HPDE6-E6E7 (cell line): Measurements from ENCODE around the gene PROK2.

Source experiments
- DNase-seq: peaks from one replicate; pipeline ENCODE4 v3.0.0; 2011; ENCODE audit warnings: missing footprints; ENCODE audit errors: extremely low spot score

The PROK2 gene

DNA sequence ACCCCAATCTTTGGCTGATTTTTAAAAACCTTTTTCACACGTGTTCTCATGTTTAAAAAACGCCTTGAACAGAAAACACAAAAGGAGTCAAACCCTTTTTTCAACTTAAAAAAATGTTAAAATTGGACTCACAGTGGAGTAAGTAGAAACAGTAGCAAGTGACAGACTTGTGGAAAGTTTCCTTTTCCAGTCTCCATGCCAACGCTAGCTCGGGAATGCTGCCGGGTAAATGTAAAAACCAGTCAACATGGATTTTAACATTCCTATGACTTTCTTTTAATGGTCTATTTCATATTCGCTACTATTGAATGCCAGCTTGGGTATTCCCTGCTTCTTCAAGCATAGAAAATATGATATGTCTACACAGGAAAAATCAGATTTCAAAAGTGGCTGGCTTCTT is 1.6 kb upstream of the PROK2 start:
- no peak for DNase-seq

- DNase-seq, result no peak
Observed at GRCh38 chr3:71786217-71786549, 1.2 kb upstream of the PROK2 start.

DNA sequence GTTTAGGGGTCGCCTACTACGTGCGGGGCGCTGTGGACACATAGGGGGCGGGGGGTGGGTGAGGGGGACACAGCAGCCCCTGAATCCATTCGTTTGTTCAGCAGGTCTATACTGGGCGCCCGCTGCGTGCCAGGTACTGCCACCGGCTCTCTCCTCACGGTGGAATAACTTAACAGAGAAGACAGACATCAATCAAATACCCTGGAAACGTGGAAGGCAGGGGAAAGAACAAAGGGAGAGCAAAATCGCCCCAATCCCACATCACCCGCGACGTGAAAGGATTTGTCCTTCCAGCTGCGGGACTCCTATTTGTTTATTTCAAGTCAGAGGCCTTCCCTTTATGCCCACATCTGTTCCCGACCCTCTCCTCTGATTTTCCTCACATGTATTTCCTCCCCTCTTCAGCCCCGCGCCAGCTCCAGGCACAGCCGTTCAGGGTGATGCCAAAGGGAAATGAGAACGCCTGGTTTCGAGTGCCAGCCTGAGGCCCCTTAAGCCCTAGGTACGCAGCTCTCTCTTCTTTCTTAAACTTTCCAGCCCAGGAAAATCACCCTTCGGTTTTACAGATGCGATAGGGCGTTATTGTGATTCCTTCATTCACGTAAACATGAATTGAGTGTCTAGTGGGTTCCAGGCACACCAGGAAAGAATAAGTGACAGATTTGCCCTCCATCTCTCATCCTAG is 726 bp upstream of the PROK2 start:
- no peak for DNase-seq

- no peak for DNase-seq
Observed at GRCh38 chr3:71784201-71784913, 591 bp downstream of the PROK2 start.

GRCh38 chr3:71783152-71783551 is 1.8 kb downstream of the PROK2 start:
- no peak for DNase-seq

GRCh38 chr3:71780430-71780829 is 4.5 kb downstream of the PROK2 start:
- no peak for DNase-seq

DNA sequence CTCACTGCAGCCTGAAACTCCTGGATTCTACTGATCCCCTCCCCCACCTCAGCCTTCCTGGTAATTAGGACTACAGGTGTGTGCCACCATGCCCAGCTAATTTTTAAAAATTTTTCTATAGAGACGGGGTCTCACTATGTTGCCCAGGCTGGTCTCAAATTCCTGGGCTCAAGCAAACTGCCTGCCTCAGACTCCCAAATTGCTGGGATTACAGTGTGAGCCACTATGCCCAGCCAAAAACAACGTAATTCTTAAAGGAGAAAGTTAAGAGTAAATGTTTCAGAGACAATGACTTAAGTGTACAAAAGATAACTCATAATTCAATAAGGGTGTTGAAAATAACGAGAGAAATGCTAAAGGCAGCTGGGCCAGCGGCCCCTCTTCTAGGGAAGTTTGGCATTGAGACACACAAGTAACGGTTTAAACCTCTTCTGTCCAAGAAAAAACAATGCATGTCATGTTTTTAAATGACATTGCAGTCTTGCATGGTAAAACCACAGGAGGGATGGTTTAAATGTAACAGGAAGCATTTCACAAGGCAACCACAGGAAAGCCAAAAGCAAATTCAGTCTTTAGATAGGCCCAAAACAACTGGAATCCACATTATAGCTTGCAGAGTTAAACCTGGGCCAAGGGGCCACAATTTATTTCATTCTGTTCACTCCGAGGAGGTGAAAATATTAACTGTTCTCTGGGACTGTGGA is 5.1 kb downstream of the PROK2 start:
- DNase-seq, result no peak

- DNase-seq, result no peak
Observed at GRCh38 chr3:71778353-71778752, 6.6 kb downstream of the PROK2 start.

DNA sequence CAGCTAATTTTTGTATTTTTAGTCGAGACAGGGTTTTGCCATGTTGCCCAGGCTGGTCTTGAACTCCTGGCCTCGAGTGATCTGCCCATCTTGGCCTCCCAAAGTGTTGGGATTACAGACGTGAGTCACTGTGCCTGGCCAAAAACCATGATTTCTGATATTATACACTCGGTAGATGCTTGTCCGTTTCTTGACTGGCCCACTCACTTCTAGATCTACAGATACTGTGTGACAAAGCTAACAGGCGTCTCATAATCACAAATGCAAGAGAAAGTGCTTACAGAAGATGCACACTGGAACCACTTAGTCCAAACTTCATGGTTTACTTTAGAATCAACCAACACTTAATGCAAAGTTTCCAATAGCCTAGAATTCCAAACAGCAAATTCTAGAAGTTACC is 8.4 kb downstream of the PROK2 start:
- no peak for DNase-seq

DNA sequence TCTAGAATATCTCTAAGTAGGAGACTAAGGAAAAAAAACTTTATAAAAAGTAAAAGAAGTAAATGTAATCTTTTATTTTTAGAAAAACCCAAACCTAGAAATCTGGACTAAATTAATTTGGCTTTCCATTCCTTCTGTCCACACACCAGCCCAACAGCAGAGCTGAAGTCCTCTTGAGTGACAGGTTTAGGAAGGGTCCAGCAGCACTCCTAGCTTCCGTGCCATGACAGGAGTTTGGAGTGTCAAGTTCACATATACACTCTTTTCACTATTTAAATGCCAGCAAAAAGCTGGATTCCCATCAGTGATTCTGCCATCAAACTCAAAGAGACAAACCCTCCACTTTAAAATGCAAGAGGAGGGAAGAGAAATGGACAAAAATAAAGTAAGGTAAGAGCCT is 13.1 kb downstream of the PROK2 start:
- DNase-seq, result no peak

GRCh38 chr3:71771126-71771525 is 13.8 kb downstream of the PROK2 start:
- DNase-seq, result no peak

- DNase-seq, result no peak
Observed at GRCh38 chr3:71763426-71763825, 21.5 kb downstream of the PROK2 start.

- no peak for DNase-seq
Observed at GRCh38 chr3:71760140-71760539, 24.8 kb downstream of the PROK2 start.

DNA sequence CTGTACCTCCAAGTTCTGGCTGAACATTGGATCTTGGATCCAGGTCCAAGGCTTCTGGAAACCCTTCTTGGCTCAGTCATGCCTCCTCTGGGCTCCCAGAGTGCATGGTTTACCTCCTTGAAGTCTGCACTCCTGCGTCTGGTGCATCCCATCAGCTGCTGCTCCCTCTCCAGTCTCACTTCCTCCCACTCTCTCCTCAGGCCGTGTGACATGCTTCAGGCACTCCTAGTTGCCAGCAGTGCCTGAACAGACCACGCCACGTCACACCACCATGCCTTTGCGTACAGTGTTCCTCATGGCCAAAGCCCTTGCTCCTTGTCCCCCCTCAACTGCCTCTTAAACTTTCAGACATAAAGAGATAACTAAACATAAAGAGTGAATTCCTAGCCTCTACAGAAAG is 25.5 kb downstream of the PROK2 start:
- no peak for DNase-seq

GRCh38 chr3:71758091-71758490 is 26.9 kb downstream of the PROK2 start:
- DNase-seq, result no peak

DNA sequence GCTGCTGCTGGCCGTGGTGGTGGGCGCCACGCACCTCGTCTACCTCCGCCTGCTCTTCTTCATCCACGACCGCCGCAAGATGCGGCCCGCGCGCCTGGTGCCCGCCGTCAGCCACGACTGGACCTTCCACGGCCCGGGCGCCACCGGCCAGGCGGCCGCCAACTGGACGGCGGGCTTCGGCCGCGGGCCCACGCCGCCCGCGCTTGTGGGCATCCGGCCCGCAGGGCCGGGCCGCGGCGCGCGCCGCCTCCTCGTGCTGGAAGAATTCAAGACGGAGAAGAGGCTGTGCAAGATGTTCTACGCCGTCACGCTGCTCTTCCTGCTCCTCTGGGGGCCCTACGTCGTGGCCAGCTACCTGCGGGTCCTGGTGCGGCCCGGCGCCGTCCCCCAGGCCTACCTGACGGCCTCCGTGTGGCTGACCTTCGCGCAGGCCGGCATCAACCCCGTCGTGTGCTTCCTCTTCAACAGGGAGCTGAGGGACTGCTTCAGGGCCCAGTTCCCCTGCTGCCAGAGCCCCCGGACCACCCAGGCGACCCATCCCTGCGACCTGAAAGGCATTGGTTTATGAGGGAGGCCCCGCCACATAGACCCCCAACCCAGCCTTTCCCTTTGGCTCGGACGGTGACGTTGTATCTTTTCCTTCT is 30.2 kb downstream of the PROK2 start:
- no peak for DNase-seq

DNA sequence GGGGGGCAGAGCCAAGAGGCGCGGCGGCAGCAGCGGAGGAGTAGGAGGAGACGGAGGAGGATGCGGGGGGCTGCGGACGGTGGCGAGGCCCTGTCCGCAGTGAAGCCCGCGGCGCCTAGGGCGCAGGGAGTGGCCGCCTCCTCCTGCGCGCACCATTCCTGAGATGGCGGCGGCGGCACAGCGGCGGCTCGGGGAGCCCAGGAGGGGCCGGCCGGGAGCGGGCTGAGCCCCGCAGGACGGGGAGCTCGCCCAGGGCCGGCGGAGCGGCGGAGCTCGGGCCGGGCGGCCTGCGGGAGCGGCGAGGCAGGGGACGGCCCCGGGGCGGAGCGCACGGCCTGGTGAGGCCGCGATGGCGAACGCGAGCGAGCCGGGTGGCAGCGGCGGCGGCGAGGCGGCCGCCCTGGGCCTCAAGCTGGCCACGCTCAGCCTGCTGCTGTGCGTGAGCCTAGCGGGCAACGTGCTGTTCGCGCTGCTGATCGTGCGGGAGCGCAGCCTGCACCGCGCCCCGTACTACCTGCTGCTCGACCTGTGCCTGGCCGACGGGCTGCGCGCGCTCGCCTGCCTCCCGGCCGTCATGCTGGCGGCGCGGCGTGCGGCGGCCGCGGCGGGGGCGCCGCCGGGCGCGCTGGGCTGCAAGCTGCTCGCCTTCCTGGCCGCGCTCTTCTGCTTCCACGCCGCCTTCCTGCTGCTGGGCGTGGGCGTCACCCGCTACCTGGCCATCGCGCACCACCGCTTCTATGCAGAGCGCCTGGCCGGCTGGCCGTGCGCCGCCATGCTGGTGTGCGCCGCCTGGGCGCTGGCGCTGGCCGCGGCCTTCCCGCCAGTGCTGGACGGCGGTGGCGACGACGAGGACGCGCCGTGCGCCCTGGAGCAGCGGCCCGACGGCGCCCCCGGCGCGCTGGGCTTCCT is 31.0 kb downstream of the PROK2 start, which contains the start of gene GPR27:
TSS of gene GPR27 (plus strand) at position 155 of the 909 bp plus-strand sequence. CDS start at position 350, 195 bp downstream.
- no peak for DNase-seq

DNA sequence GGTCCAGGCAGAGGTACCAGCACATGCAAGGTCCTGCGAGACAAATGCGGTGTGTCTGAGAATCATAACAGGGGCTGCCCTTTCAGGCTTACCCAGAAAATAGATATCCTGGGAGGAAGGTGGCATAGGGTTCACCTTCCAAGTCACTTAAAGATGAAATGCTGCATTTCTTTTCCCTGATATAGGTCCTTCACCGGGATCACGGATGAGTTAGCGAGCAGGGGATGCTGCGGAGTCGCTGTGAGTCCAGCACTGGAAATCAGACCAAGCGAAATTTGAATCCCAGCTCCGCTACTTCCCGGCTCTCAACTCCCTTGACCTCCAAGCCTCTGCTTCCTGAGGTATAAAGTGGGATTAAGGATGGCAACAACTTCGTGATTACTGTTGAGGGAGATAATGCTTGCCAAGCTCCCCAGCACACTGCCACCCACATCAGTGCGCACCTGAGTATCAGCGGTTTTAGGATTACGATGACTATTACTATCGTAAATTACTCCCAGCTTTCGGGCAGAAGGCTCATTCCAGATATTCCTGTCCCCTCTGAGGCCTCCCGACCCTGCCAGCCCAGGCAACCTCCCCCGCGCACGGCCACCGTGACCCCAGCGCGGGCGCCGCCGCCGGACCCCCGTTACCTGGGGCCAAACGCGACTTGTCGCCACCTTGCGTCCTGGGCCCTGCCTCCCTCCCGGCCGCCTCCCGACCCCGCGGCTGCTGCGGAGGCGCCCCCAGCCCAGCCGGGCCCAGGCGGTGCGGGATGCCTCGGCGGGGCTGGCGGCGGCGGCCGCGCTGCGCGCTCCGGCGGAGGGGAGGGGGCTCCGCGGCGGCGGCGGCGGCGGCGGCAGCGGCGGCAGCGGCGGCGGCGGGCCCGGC is 31.9 kb downstream of the PROK2 start:
- no peak for DNase-seq

DNA sequence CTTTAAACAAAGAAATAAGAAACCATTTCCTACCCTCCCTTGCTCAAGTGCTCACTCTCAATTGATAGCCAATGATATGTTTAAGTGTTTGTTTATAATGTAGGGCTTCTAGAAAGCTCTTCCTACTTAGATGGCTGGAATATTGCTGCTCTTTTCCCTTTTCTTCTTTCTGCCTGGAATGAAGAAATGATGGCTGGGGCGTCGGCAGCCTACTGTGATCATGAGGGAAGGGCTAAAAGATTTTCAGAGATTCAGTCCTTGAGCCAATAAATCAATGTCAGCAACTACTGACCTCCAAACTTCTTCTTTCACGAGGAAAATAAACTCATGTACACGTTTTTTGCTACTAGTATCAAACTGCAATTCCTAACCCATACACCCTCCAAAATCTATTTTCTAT is 33.3 kb downstream of the PROK2 start:
- no peak for DNase-seq

DNA sequence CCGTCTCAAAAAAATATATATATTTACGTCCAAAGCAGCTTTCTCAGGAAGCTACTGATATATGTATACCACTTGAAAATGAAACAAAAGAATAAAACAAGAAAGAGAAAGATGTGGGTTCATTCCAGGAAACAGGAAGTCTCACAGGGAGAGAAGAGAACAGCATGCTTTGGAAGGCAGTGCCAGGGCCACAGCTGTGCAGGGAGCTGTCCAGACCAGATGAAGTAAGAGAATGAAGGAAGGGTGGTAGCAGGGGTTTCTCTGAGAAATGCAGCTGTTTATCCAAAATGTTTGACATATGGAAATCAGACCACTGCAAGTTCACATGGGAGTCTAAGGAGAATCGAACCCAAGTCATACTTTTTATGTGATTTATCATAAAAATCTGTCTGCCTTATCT is 40.2 kb downstream of the PROK2 start:
- no peak for DNase-seq
